Mesodermal cell (in vitro differentiated cells): ENCODE data around the gene TDRD9.

Experiments used
- H3K27ac ChIP-seq: 2 replicates; pipeline ENCODE4 v1.7.0; 2013; ENCODE audit warnings: mild to moderate bottlenecking, low read depth, low read length, moderate library complexity; ENCODE audit not compliant: severe bottlenecking
- H3K36me3 ChIP-seq: 2 replicates; pipeline ENCODE4 v1.7.1; 2013; ENCODE audit warnings: mild to moderate bottlenecking, low read length, moderate library complexity; ENCODE audit not compliant: control insufficient read depth, insufficient read depth
- H3K4me1 ChIP-seq: one replicate; pipeline ENCODE4 v1.7.1; 2013; ENCODE audit warnings: mild to moderate bottlenecking, low read length; ENCODE audit not compliant: insufficient read depth, control insufficient read depth, poor library complexity, severe bottlenecking
- H3K4me3 ChIP-seq: 2 replicates; pipeline ENCODE4 v1.7.0; 2013; ENCODE audit warnings: low read length, control low read depth, mild to moderate bottlenecking; ENCODE audit not compliant: insufficient read depth, poor library complexity, severe bottlenecking; ENCODE audit errors: extremely low read depth
- H3K9me3 ChIP-seq: 2 replicates; pipeline ENCODE4 v1.7.1; 2013; ENCODE audit warnings: mild to moderate bottlenecking, low read length, moderate library complexity; ENCODE audit not compliant: control insufficient read depth
- WGBS, 2 experiments: methylation state at CpG; one replicate each; pipeline ENCODE4 v1.1.5; 2013; ENCODE audit warnings: missing lambda C conversion rate in 2 of 2; ENCODE audit not compliant: insufficient coverage in 2 of 2; 5-methylcytosine and 5-hydroxymethylcytosine counted together

Gene TDRD9

GRCh38 chr14:104073764-104074163 lies 145.5 kb downstream of the TDRD9 start:
- Histone ChIP-seq H3K27ac (no peak overlapping the region), H3K4me3 (no peak overlapping the region), H3K9me3 (no peaks in the 10 kb centered on the region), H3K36me3 (no peaks in the 10 kb centered on the region), H3K4me1 (no peaks in the 10 kb centered on the region)
- 53 to 80% methylated on average over 1 to 3 of the region's 4 CpGs for WGBS, 2 experiments

DNA sequence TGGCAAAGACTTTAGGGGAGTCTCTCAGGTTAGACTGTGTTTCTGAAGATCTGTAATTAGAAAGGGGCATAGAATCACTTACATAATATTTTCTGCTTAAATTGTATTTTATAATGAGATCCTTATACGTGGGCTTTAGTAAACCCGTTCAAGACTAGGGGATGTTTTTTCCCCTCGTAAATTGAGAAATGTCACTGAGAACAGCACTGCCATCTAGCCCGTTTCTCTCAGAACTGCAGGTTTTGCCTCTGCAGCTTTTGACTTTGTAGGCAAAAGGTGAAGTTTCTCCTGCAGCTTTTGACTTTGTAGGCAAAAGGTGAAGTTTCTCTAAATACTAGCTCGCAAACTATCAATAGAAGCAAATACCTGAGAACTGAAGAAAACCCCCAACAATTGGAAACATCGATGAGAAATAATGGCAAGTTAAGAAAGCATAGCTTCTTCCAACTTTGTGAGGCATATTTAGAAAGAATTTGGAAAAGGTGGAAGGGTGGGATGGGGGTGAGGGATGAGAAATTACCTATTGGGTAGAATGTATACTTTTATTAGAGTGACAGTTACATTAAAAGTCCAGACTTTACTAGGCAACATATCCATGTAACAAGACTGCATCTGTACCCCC lies 147.4 kb downstream of the TDRD9 start:
- no peak overlapping the region for H3K4me3 ChIP-seq
- H3K27ac ChIP-seq = no peak overlapping the region
- WGBS, 2 experiments = 21 to 24% methylated on average over 2 of the region's 6 CpGs
- no peaks in the 10 kb centered on the region for H3K4me1 ChIP-seq
- no peaks in the 10 kb centered on the region for H3K36me3 ChIP-seq
- H3K9me3 ChIP-seq = no peaks in the 10 kb centered on the region

DNA sequence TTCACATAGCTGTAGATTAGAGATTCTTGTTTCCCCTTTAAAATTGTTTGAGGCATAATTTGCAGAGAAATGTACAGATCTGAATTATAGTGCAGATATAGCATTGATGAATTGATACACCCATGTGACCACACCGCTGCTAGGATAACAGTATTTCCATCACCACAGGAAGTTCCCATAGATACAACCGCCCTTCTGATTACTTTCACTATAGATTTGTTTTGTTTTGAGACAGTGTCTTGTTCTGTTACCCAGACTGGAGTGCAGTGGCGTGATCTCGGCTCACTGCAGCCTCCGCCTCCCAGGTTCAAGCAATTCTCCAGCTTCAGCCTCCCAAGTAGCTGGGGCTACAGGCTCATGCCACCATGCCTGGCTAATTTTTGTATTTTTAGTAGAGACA lies 148.5 kb downstream of the TDRD9 start:
- H3K9me3 ChIP-seq = no peaks in the 10 kb centered on the region
- H3K4me3 ChIP-seq = no peak overlapping the region
- no peaks in the 10 kb centered on the region for H3K36me3 ChIP-seq
- no peak overlapping the region for H3K27ac ChIP-seq
- 95% methylated on average over 3 of the region's 5 CpGs; no CpG with 5 or more reads in 1 of the 2 experiments for WGBS, 2 experiments
- no peaks in the 10 kb centered on the region for H3K4me1 ChIP-seq

GRCh38 chr14:104078031-104078455 lies 149.8 kb downstream of the TDRD9 start:
- no peaks in the 10 kb centered on the region for H3K4me1 ChIP-seq
- 3 to 5% methylated on average over 7 of the region's 7 CpGs for WGBS, 2 experiments
- no peak overlapping the region for H3K4me3 ChIP-seq
- no peaks in the 10 kb centered on the region for H3K9me3 ChIP-seq
- H3K36me3 ChIP-seq = no peaks in the 10 kb centered on the region
- H3K27ac ChIP-seq = no peak overlapping the region

DNA sequence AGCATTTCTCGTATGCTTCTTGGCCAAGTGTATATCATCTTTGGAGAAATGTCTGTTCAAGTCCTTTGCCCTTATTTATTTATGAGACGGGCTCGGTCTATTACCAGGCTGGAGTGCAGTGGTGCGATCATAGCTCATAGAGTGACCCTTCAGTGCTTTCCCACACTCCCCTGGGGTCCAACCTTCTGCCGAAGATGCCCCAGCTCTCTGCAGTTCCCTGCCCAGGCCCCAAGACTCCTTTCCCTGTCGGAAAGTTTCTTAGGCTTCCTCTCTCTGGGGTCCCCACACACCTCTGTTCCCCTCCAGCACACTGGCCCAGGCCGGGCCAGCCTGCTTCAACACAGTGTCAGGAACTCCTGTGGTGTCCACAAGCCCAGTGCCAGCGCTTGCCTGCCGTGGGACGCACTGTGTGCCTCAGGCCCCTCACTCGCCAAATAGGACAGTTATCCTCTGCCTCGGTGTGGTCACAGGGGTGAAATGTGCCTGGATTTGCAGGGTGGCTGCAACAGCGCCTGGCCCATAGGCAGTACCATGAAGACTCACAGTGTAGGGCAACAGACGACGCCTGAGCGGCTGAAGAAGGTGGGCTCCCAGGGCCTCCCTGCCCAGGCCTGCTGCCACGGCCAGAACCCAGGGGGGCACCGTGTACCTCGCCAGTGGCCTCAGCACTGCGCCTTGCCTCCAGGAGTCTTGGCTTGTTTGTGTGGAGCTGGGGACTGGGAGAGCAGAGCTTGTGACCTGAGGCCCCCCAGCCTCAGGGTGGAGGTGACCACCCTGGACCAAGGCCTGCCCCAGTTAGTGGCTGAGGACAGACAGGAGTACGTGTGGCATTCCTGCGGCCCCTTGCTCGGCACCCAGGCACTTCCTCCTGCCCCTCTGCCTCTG lies 152.4 kb downstream of the TDRD9 start:
- no peaks in the 10 kb centered on the region for H3K9me3 ChIP-seq
- no peak overlapping the region for H3K4me3 ChIP-seq
- 90 to 91% methylated on average over 18 to 23 of the region's 23 CpGs for WGBS, 2 experiments
- H3K36me3 ChIP-seq = no peaks in the 10 kb centered on the region
- no peak overlapping the region for H3K27ac ChIP-seq
- H3K4me1 ChIP-seq = no peaks in the 10 kb centered on the region

GRCh38 chr14:104081261-104081835 lies 153.1 kb downstream of the TDRD9 start:
- no peak overlapping the region for H3K4me3 ChIP-seq
- no peaks in the 10 kb centered on the region for H3K9me3 ChIP-seq
- no peaks in the 10 kb centered on the region for H3K36me3 ChIP-seq
- no peak overlapping the region for H3K27ac ChIP-seq
- WGBS, 2 experiments = 91 to 94% methylated on average over 16 of the region's 17 CpGs
- no peaks in the 10 kb centered on the region for H3K4me1 ChIP-seq

- H3K4me3 ChIP-seq = no peak overlapping the region
- H3K36me3 ChIP-seq = no peaks in the 10 kb centered on the region
- no peak overlapping the region for H3K27ac ChIP-seq
- no peaks in the 10 kb centered on the region for H3K9me3 ChIP-seq
- no peaks in the 10 kb centered on the region for H3K4me1 ChIP-seq
- 85 to 91% methylated on average over 14 to 15 of the region's 15 CpGs for WGBS, 2 experiments
These were observed 153.8 kb downstream of the TDRD9 start for GRCh38 chr14:104081951-104082464.

DNA sequence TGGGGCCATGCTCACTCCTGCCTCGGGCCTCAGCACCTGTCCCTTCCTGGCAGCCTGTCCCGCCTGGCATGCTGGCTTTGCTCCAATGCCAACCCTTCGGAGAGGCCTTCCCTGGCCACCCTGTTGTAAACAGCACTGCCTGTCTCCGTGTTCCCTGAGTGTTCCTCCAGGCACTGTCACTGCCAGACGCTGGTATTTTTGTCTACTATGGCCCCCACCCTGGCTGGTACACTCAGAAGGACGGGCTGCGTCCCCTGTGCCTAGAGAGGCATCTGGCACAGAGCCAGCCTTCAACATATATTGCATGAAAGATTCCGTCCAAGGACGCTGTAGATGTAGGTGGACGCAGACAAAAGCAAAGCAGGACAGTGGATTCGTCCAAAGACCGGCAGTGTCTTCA lies 154.6 kb downstream of the TDRD9 start:
- no peaks in the 10 kb centered on the region for H3K4me1 ChIP-seq
- 80 to 90% methylated on average over 11 to 12 of the region's 12 CpGs for WGBS, 2 experiments
- H3K4me3 ChIP-seq = no peak overlapping the region
- no peak overlapping the region for H3K27ac ChIP-seq
- no peaks in the 10 kb centered on the region for H3K36me3 ChIP-seq
- no peaks in the 10 kb centered on the region for H3K9me3 ChIP-seq

DNA sequence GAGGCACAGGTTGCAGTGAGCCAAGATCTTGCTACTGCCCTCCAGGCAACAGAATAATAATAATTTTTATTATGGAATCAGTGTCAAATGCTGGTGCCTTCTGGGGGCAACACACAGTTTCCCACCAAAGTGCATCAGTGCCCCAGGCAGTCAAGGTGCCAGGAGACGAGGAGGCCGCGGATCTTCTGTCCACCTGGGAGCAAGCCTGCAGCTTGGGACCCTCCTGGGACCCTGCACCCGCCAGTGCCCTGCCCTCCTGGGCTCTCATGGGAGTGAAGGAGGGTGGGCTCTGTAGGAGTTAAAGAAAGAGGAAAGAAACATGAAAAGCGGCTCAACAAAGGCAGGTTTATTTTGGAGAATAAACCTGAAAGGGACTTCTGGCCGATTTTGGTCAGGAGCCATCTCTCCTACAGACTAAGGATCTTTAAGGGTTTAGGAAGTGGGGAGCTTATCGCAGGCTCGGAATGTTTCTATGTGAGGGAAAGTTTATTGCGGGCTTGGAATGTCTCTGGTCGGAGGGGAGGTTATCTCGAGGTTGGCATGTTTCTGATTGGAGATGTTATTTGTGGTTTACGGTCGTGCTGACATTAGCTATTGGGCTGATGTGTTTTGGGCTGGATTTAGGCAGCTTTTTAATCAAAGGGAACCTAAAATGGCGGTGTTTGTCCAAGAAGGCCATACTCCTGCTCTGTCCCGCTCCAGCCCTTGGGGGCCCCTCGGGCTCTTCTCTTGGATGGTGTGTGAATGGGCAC lies 156.2 kb downstream of the TDRD9 start:
- H3K4me1 ChIP-seq = no peaks in the 10 kb centered on the region
- WGBS, 2 experiments = 91 to 98% methylated on average over 8 to 15 of the region's 16 CpGs
- no peak overlapping the region for H3K4me3 ChIP-seq
- H3K27ac ChIP-seq = peak overlapping the region; percentile 23
- no peaks in the 10 kb centered on the region for H3K9me3 ChIP-seq
- H3K36me3 ChIP-seq = no peaks in the 10 kb centered on the region
